SK-N-DZ (cell line): ENCODE results near the gene S100A2.
"Not testable (repeated sequence)": the region's sequence is repeated elsewhere in the genome, so short reads cannot be mapped to it uniquely, and the experiment has no call there.

Source experiments
- DNase-seq: peaks from one replicate; pipeline ENCODE4 v3.0.0-alpha.2; 2015; ENCODE audit warnings: low spot score

The S100A2 gene

GRCh38 chr1:153534226-153534924 lies 31.3 kb downstream of the S100A2 start:
- DNase-seq = no peak

GRCh38 chr1:153533689-153534201 lies 31.9 kb downstream of the S100A2 start:
- no peak for DNase-seq

GRCh38 chr1:153532769-153533599 lies 32.7 kb downstream of the S100A2 start:
- no peak for DNase-seq

GRCh38 chr1:153532181-153532580 lies 33.5 kb downstream of the S100A2 start:
- no peak for DNase-seq

GRCh38 chr1:153531638-153532037 lies 34.0 kb downstream of the S100A2 start:
- no peak for DNase-seq

GRCh38 chr1:153527683-153528040 lies 38.0 kb downstream of the S100A2 start:
- no peak for DNase-seq

GRCh38 chr1:153527023-153527682 lies 38.5 kb downstream of the S100A2 start:
- DNase-seq = no peak

- no peak for DNase-seq
These were observed 39.5 kb downstream of the S100A2 start for GRCh38 chr1:153526132-153526543.

- no peak for DNase-seq
These were observed 40.4 kb downstream of the S100A2 start for GRCh38 chr1:153525088-153525728.

GRCh38 chr1:153522353-153523048 lies 43.1 kb downstream of the S100A2 start:
- DNase-seq = not testable (repeated sequence)

GRCh38 chr1:153521808-153522207 lies 43.8 kb downstream of the S100A2 start:
- not testable (repeated sequence) for DNase-seq

- DNase-seq = no peak
These were observed 44.7 kb downstream of the S100A2 start for GRCh38 chr1:153520818-153521476.

- not testable (repeated sequence) for DNase-seq
These were observed 45.4 kb downstream of the S100A2 start for GRCh38 chr1:153520137-153520691.

- no peak for DNase-seq
These were observed 46.4 kb downstream of the S100A2 start for GRCh38 chr1:153519242-153519641.

- no peak for DNase-seq
These were observed 49.9 kb downstream of the S100A2 start for GRCh38 chr1:153515504-153516394.

- no peak for DNase-seq
These were observed 52.0 kb downstream of the S100A2 start for GRCh38 chr1:153513666-153514065.

GRCh38 chr1:153513023-153513422 lies 52.6 kb downstream of the S100A2 start:
- DNase-seq = no peak
